OCI-LY1 (cell line): ENCODE data around the gene GRIK2.

Experiments
- EZH2 ChIP-seq: fragments of 200-600 bp; sonication (generic), shearing (Covaris generic); IDR thresholded peaks from 2 replicates; pipeline ENCODE4 v1.8.0; 2017; ENCODE audit warnings: borderline replicate concordance, mixed run types, mild to moderate bottlenecking, antibody characterized with exemption, low read length, moderate library complexity, mixed read lengths
- TF ChIP-seq, protein P1 (sequence below): fragments of 200-600 bp; sonication (generic), shearing (Covaris generic); IDR thresholded peaks from 2 replicates; pipeline ENCODE4 v1.5.1; 2017; ENCODE audit warnings: mild to moderate bottlenecking, antibody characterized with exemption, low read length, moderate library complexity, mixed read lengths

DNA sequence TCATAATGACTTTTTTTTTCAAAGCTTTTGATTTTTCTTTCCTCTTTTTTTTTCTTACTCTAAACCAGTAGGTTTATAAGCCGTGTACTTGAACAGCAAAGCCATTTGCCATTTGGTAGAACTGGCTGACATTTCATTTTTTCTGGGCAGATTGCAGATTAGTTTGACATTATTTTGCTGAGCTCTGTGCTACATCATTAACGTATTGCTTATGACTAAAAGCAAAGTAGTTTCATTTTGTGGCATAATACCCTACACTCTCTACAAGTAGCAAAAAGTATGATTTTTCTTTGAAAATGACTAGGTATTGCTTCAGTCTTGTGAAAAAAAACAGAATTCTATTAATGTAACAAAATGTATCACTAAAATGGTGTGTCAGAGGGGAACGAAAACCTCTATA lies 141.3 kb downstream of the GRIK2 start:
- no peak for TF ChIP-seq EZH2
- TF ChIP-seq, protein P1, sequence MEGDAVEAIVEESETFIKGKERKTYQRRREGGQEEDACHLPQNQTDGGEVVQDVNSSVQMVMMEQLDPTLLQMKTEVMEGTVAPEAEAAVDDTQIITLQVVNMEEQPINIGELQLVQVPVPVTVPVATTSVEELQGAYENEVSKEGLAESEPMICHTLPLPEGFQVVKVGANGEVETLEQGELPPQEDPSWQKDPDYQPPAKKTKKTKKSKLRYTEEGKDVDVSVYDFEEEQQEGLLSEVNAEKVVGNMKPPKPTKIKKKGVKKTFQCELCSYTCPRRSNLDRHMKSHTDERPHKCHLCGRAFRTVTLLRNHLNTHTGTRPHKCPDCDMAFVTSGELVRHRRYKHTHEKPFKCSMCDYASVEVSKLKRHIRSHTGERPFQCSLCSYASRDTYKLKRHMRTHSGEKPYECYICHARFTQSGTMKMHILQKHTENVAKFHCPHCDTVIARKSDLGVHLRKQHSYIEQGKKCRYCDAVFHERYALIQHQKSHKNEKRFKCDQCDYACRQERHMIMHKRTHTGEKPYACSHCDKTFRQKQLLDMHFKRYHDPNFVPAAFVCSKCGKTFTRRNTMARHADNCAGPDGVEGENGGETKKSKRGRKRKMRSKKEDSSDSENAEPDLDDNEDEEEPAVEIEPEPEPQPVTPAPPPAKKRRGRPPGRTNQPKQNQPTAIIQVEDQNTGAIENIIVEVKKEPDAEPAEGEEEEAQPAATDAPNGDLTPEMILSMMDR = no peak
